Stimulated activated CD8-positive, alpha-beta memory T cell treated with anti-CD3 and anti-CD28 coated beads, Interleukin-4, amount 100 ng/mL, for 24 hours (primary cell): ENCODE measurements around the gene MAP3K5.
"Not testable (repeated sequence)": the region's sequence is repeated elsewhere in the genome, so short reads cannot be mapped to it uniquely, and the experiment has no call there.

ENCODE experiments used
- DNase-seq: peaks from one replicate; pipeline ENCODE4 v3.0.0-alpha.2; 2020; ENCODE audit warnings: low read depth

MAP3K5 gene

DNA sequence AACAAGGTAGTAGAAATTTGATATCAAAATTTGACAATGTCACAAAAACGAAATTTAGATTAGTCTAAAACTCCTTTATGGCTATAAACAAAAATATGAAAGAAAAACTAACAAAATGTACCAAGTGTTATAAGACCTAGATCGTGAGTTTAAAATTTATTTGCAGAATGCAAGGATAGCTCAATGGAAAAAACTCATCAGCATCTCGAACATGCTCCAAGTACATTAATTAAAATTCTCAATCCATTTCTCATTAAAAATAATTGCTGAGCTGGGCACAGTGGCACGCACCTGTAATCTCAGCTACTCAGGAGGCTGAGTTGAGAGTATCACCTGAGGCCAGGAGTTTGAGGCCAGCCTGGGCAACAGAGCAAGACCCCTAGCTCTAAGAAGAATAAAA is 70.8 kb downstream of the MAP3K5 start:
- DNase-seq = no peak

- no peak for DNase-seq
Observed at GRCh38 chr6:136720045-136720770, 72.1 kb downstream of the MAP3K5 start.

DNA sequence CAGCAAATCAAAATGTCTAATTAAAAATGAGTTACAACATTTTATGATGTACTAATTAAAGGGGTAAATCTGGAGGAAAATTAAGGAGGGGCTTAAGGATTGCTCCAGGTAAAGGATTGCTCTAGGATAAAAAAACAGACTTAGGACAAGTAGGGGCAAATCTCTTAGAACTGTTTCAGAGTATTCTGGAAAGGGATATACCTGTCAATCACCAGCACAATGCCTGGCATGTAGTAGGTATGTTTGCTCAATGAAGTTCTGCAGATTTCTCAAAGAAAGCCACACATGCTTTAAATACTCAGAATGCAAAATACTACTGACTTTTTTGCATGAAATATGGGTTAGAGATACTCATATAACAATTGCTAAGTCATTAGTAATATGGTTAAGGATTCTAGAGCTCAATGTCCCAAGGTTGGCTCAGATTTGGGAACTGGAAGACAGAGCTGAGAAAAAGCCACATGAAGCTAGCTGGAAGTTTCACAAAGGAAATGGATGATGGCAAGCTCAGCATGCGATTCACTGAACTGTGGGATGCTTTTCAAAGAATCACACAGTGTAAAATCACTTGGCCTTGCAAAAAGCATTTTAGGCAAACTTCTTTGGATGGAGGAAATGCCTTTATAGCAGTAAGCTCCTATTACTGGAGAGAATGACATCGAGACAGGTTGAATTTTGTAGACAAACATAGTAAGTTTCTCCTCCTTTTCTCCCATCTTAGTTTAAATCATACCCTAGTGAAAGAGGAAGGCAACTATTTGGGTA is 72.8 kb downstream of the MAP3K5 start:
- no peak for DNase-seq

- DNase-seq = no peak
Observed at GRCh38 chr6:136718476-136718875, 73.8 kb downstream of the MAP3K5 start.

DNA sequence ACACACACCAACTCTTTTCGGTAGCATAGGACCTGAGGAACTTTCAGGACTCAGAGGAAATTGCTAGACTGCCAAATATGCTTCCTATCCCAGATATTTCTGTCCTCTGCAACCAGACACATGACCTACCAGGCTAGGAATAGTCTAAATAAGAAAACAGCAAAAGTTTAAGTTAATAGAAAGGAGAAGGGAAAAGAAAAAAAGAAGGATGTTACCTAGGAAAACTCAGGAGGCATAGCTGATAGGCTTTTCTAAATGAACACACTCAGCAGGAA is 74.6 kb downstream of the MAP3K5 start:
- no peak for DNase-seq

DNA sequence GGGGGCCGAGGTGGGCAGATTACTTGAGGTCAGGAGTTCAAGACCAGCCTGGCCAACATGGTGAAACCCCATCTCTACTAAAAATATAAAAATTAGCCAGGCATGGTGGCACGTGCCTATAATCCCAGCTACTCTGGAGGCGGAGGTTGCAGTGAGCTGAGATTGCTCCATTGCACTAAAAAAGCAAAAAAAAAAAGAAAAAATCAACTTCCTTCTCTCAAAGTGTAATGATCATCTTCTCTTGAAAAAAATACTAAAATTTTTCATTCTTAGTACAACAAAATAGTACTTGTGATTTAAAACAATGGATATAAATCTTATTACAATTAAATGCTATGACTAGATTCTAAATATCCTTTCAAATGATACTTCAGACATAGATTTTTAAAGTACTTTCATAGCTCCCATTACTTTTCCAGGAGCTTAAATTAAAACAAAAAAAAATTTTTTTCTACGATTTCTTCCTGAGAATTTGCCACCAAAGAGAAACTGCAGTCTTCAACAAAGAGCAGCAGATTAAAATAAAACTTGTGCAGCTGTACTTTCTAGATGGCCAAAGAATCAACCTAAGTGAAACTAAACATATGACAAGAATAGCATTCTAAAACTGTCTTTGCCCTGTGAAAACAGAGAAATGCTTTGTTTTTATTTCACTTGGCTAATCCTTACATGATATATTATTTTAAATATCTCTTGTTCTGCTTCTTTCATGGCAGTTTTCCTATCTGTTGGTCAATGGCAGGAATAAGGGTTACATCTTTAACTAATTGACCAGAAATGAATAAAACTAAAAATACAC is 75.2 kb downstream of the MAP3K5 start:
- DNase-seq = no peak

DNA sequence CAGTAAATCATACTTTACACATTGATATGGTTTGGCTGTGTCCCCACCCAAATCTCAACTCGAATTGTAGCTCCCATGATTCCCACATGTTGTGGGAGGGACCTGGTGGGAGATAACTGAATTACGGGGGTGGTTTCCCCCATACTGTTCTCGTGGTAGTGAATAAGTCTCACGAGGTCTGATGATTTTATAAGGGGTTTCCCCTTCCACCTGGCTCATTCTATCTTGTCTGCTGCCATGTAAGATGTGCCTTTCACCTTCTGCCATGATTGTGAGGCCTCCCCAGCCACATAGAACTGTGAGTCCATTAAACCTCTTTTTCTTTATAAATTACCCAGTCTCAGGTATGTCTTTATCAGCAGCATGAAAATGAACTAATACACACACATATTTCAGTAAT is 79.6 kb downstream of the MAP3K5 start:
- DNase-seq = not testable (repeated sequence)

DNA sequence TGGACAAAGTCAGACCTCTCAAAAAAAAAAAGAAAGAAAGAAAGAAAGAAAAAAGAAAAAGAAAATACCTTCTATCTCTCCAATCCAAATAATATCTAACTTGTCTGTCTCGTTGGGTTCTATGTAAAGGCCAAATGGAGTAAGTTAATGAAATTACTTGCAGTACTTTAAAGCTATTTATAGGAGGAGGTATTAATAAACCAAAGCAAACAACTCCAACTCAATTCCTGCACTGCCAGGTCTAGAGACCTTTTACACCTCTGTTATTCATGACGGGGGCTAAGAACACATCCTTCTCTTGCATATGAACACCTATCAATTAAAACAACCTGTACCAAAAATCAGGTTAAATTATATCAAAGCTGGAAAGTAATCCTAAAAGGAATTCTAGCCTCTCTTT is 80.6 kb downstream of the MAP3K5 start:
- DNase-seq = no peak

DNA sequence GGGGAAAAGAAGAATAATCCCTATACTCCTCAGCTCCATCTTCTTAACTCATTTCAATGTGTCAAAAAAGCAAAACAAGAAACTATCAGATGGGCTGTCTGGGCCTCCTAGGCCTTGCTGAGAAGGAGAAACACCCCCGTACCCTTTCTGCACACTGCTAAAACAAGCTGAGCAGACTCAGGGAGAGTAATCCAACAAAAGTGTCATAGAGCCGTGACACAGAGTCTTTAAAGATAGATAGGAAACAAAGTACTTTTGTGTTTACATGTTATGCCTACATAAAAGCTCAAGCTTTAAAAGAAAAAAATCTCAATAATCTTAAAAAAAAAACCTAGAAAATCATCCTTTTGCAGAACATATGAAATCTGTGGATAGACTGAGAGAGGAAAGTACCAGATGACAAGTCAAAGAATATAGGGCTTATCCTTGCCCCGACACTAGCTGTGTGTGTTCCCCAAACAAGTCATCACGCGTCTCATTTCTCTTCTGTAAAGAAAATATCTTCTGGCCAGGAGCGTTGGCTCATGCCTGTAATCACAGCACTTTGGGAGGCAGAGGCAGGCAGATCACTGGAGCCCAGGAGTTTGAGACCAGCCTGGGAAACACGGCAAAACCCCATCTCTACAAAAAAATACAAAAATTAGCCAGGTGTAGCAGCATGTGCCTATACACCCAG is 81.3 kb downstream of the MAP3K5 start:
- DNase-seq = no peak

GRCh38 chr6:136709429-136709828 is 82.8 kb downstream of the MAP3K5 start:
- no peak for DNase-seq

DNA sequence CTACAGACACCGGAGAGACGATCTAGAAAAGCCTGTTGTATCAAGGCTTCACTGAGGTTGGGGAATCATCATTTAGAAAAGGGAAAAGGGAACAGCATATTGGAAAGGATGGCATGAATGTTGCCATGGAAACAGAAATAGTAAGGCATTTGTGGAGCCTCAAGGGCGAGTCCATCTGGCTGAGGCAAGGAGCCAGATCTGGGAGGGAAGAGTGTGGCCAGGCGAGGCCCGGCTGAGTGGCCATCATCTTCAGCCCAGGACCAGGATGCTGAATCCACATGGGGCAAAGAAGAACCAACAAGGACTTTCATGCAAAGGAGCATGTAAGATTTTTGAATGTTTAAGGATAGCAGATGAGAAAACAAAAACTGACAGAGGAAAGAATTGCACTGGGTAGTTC is 85.8 kb downstream of the MAP3K5 start:
- no peak for DNase-seq

DNA sequence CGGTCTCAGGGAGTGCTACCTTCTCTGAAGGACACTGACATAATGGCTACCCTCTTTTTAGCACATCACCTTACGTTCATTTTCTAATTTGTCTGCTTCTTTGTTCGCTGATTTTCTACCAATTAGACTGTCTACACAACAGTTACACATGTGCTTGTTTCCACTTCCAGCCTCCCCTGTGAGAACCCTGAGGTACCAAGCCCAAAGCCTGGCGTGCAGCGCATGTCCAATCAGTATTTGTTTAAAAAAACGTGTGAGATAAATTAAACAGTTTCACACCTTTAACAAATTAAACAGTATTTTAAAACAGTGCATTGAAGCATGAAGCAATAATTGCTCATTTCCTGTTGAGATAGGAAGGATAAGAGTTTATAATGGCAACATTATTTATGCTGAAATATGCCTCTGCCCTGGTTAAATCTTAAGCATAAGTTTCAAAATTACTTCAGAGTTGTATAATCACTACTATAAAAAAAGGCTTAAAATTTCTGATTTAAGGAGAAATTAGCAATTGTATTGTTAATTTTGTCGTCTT is 88.9 kb downstream of the MAP3K5 start:
- DNase-seq = no peak

- no peak for DNase-seq
Observed at GRCh38 chr6:136701045-136701444, 91.2 kb downstream of the MAP3K5 start.

- no peak for DNase-seq
Observed at GRCh38 chr6:136699358-136699757, 92.9 kb downstream of the MAP3K5 start.

- no peak for DNase-seq
Observed at GRCh38 chr6:136696783-136697364, 95.4 kb downstream of the MAP3K5 start.

- no peak for DNase-seq
Observed at GRCh38 chr6:136696238-136696637, 96.0 kb downstream of the MAP3K5 start.

DNA sequence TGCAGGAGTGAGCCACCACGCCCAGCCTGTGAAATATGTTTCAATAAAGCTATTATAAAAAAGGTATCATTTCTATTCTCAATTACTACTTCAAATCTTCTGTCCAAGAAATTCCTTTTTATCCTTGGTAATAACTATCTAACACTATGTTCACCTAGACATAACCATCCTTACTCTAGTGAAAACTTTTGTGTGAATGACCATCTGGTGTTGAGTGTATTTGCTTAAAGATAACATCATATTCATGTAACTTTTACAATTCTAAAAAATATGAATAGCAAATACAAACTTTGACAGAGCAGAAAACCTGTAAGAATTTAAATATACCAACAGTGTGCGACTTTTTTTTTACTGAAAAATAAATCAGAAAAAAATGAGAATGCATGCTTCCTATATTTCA is 96.9 kb downstream of the MAP3K5 start:
- no peak for DNase-seq

GRCh38 chr6:136693090-136693489 is 99.2 kb downstream of the MAP3K5 start:
- DNase-seq = no peak

GRCh38 chr6:136687894-136688293 is 104.4 kb downstream of the MAP3K5 start:
- DNase-seq = not testable (repeated sequence)

GRCh38 chr6:136685540-136686108 is 106.7 kb downstream of the MAP3K5 start:
- DNase-seq = no peak

DNA sequence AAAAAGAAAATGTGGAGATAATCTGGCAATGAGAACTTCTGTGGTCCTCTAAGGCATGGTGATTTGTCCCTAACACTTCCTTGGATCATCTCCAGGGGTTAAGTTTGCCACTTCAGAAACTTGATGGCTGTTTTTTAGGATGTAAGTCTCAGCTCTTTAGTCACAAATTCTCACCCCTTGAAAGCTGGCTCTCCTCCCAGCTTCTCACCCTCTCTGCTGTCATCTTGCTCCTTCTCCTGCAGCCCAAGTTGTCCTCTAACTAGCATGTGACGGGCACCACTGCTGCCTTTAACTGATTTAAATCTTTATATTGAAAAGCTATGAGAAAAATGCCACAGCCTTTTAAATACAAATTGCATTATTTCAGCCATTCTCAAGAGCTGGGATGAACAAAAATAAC is 107.8 kb downstream of the MAP3K5 start:
- DNase-seq = no peak
